Ishikawa (cell line): ENCODE measurements around the gene MEIS1.

Experiments
- CEBPB ChIP-seq: IDR thresholded peaks from 2 replicates; pipeline ENCODE4 v1.6.1; 2012
- CREB1 ChIP-seq: IDR thresholded peaks from 2 replicates; pipeline ENCODE4 v1.6.1; 2012; ENCODE audit warnings: low read depth
- EGR1 ChIP-seq: IDR thresholded peaks from 2 replicates; pipeline ENCODE4 v1.6.1; 2012
- EP300 ChIP-seq: IDR thresholded peaks from 2 replicates; pipeline ENCODE4 v1.6.1; 2012; ENCODE audit warnings: borderline replicate concordance
- FOXM1 ChIP-seq: IDR thresholded peaks from 2 replicates; pipeline ENCODE4 v1.6.1; 2012; ENCODE audit warnings: low read depth, borderline replicate concordance
- MAX ChIP-seq: IDR thresholded peaks from 2 replicates; pipeline ENCODE4 v1.6.1; 2012
- NFIC ChIP-seq: IDR thresholded peaks from 2 replicates; pipeline ENCODE4 v1.6.1; 2012
- RAD21 ChIP-seq: IDR thresholded peaks from 2 replicates; pipeline ENCODE4 v1.6.1; 2012; ENCODE audit warnings: low read depth
- TAF1 ChIP-seq: IDR thresholded peaks from 2 replicates; pipeline ENCODE4 v1.6.1; 2012; ENCODE audit warnings: low read depth, mild to moderate bottlenecking
- TCF12 ChIP-seq: IDR thresholded peaks from 2 replicates; pipeline ENCODE4 v1.6.1; 2012; ENCODE audit warnings: low read depth
- TEAD4 ChIP-seq: IDR thresholded peaks from 2 replicates; pipeline ENCODE4 v1.6.1; 2012
- YY1 ChIP-seq: IDR thresholded peaks from 2 replicates; pipeline ENCODE4 v1.6.1; 2012; ENCODE audit warnings: low read depth
- ZBTB7A ChIP-seq: IDR thresholded peaks from 2 replicates; pipeline ENCODE4 v1.6.1; 2012; ENCODE audit warnings: low read depth
- TF ChIP-seq, protein P1 (sequence below): IDR thresholded peaks from 2 replicates; pipeline ENCODE4 v1.6.1; 2012
- TF ChIP-seq, protein P2 (sequence below): IDR thresholded peaks from 2 replicates; pipeline ENCODE4 v1.6.1; 2012; ENCODE audit warnings: low read depth, mild to moderate bottlenecking

MEIS1 gene

DNA sequence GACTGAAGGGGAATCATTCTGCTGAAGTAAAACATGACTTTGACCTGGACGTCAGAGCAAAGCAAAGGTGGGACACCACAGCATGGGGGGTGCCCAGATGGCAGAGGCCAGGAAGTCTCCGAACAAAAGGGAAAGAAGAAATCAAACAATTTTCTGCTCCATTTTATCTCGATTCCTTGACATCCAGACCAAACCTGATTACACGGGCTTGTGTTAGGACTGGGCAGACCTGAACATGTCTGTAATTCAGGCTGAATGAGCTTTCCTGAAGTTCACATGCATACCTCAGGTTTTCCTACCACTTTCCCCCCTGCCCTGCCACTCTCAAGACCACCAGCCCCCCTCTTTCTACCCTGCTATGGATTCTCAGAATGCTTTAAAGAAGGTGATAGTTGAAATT, 44.8 kb upstream of the MEIS1 start:
- TF ChIP-seq MAX (no peak), FOXM1 (no peak), CREB1 (no peak)
- TF ChIP-seq, protein P1, sequence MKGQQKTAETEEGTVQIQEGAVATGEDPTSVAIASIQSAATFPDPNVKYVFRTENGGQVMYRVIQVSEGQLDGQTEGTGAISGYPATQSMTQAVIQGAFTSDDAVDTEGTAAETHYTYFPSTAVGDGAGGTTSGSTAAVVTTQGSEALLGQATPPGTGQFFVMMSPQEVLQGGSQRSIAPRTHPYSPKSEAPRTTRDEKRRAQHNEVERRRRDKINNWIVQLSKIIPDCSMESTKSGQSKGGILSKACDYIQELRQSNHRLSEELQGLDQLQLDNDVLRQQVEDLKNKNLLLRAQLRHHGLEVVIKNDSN, result no peak

DNA sequence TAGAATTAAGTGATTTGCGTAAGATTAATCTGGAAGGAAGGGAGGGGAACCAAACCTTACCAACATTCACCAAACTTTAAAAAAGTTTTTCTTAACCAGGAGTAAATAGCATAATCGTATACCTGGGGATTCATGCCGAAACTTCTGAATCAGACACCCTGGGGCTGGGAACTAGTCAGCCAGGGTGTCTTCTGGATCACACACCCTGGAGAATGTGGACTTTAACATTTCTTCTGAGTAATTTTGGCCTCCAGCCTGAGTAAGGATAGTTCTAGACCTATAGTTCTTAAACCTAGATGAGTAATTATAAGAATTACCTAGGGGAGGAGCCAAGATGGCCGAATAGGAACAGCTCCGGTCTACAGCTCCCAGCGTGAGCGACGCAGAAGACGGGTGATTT, 44.1 kb upstream of the MEIS1 start:
- no peak for TF ChIP-seq RAD21
- TF ChIP-seq CEBPB, result no peak
- no peak for TF ChIP-seq EP300
- no peak for TF ChIP-seq FOXM1
- no peak for TF ChIP-seq TEAD4
- no peak for TF ChIP-seq MAX
- no peak for TF ChIP-seq TAF1
- TF ChIP-seq, protein P2, sequence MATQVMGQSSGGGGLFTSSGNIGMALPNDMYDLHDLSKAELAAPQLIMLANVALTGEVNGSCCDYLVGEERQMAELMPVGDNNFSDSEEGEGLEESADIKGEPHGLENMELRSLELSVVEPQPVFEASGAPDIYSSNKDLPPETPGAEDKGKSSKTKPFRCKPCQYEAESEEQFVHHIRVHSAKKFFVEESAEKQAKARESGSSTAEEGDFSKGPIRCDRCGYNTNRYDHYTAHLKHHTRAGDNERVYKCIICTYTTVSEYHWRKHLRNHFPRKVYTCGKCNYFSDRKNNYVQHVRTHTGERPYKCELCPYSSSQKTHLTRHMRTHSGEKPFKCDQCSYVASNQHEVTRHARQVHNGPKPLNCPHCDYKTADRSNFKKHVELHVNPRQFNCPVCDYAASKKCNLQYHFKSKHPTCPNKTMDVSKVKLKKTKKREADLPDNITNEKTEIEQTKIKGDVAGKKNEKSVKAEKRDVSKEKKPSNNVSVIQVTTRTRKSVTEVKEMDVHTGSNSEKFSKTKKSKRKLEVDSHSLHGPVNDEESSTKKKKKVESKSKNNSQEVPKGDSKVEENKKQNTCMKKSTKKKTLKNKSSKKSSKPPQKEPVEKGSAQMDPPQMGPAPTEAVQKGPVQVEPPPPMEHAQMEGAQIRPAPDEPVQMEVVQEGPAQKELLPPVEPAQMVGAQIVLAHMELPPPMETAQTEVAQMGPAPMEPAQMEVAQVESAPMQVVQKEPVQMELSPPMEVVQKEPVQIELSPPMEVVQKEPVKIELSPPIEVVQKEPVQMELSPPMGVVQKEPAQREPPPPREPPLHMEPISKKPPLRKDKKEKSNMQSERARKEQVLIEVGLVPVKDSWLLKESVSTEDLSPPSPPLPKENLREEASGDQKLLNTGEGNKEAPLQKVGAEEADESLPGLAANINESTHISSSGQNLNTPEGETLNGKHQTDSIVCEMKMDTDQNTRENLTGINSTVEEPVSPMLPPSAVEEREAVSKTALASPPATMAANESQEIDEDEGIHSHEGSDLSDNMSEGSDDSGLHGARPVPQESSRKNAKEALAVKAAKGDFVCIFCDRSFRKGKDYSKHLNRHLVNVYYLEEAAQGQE, result no peak
- no peak for TF ChIP-seq CREB1
- TF ChIP-seq ZBTB7A, result no peak
- no peak for TF ChIP-seq TCF12
- TF ChIP-seq, protein P1, result no peak
- TF ChIP-seq YY1, result no peak
- no peak for TF ChIP-seq NFIC
- no peak for TF ChIP-seq EGR1

- TF ChIP-seq CREB1, result no peak
- TF ChIP-seq FOXM1, result no peak
- TF ChIP-seq NFIC, result no peak
- TF ChIP-seq RAD21, result no peak
- no peak for TF ChIP-seq MAX
- no peak for TF ChIP-seq TCF12
- TF ChIP-seq TAF1, result no peak
- no peak for TF ChIP-seq CEBPB
- TF ChIP-seq, protein P1, result no peak
- TF ChIP-seq YY1, result no peak
- no peak for TF ChIP-seq ZBTB7A
- TF ChIP-seq TEAD4, result no peak
- TF ChIP-seq, protein P2, result no peak
- no peak for TF ChIP-seq EP300
- TF ChIP-seq EGR1, result no peak
Observed at GRCh38 chr2:66405473-66405872, 29.5 kb upstream of the MEIS1 start.

- TF ChIP-seq EP300 (no peak), CEBPB (no peak), NFIC (no peak), TCF12 (no peak), YY1 (no peak), FOXM1 (no peak), MAX (no peak), CREB1 (no peak), ZBTB7A (no peak), EGR1 (no peak)
- TF ChIP-seq, protein P1, result no peak
- TF ChIP-seq, protein P2, result no peak
Observed at GRCh38 chr2:66408905-66409304, 26.0 kb upstream of the MEIS1 start.
